T-helper 1 cell treated with Interleukin-12 subunit alpha and Interleukin-12 subunit beta and Interleukin-4 antibody, amounts not matched to agents 30 ng/mL and 1 ng/mL, for 36 hours (primary cell): ENCODE measurements around the gene ATIC. TPM values are rescaled to one million over a fixed set of nuclear protein-coding genes. Genes with fewer than 3 reads are reported as not detected.

Experiments used
- intact Hi-C: fragments of 100-400 bp; cut with micrococcal nuclease; formaldehyde crosslinking; loops from one replicate; pipeline ENCODE4 v1.15.1; 2024
- total RNA-seq: library from RNA; stranded (reverse); gene quantifications from 2 replicates; pipeline ENCODE4 v1.2.3, GENCODE V29; 2022

ATIC gene
- total RNA-seq, 1 donor from 2014 or later = 165 TPM

GRCh38 chr2:215395687-215396460 is 84.0 kb downstream of the ATIC start:
- intact Hi-C loops = no loop called here

- intact Hi-C loops = no loop called here
These were observed 84.9 kb downstream of the ATIC start for GRCh38 chr2:215396595-215397313.

- intact Hi-C loops = no loop called here
These were observed 85.9 kb downstream of the ATIC start for GRCh38 chr2:215397632-215398341.

- intact Hi-C loops = no loop called here
These were observed 87.3 kb downstream of the ATIC start for GRCh38 chr2:215399067-215399716.

Other genes starting within 250 kb of the ATIC start
- gene ABCA12, start 173.4 kb upstream of the ATIC start, total RNA-seq = not detected in 2 replicates
- gene FN1, start 124.0 kb downstream of the ATIC start, total RNA-seq = 11.5 and 11.6 TPM in 2 replicates